ENCODE results near the gene PIGL. TPM values are rescaled to one million over a fixed set of nuclear protein-coding genes. Genes with fewer than 3 reads are reported as not detected.

PIGL gene
- total and polyA plus RNA-seq, 12 donors = 10.3 to 102 (median 29.5) TPM

GRCh38 chr17:16273929-16274339 lies 56.9 kb downstream of the PIGL start:
- intact Hi-C loops (cut with DNase I) = no loop called here
- Histone ChIP-seq H3K27ac (no peak overlapping the region), H3K4me1 (replicated peaks in 1 of 2) (peaks cover 0 to 7% of the 10 kb centered on the region in 2 donors), H3K27me3 (no peaks in the 10 kb centered on the region), H3K9me3 (replicated peaks in 1 of 3) (no peaks in the 10 kb centered on the region), H3K36me3 (replicated peaks in 1 of 2) (no peaks in the 10 kb centered on the region), H3K4me3 (no peak overlapping the region)
- 57 to 72% (median 67%) methylated on average over 3 to 6 of the region's 6 CpGs for WGBS, 4 donors
- peak in 1 of 7 donors; percentile 13 for DNase-seq
- TF ChIP-seq, protein P1, sequence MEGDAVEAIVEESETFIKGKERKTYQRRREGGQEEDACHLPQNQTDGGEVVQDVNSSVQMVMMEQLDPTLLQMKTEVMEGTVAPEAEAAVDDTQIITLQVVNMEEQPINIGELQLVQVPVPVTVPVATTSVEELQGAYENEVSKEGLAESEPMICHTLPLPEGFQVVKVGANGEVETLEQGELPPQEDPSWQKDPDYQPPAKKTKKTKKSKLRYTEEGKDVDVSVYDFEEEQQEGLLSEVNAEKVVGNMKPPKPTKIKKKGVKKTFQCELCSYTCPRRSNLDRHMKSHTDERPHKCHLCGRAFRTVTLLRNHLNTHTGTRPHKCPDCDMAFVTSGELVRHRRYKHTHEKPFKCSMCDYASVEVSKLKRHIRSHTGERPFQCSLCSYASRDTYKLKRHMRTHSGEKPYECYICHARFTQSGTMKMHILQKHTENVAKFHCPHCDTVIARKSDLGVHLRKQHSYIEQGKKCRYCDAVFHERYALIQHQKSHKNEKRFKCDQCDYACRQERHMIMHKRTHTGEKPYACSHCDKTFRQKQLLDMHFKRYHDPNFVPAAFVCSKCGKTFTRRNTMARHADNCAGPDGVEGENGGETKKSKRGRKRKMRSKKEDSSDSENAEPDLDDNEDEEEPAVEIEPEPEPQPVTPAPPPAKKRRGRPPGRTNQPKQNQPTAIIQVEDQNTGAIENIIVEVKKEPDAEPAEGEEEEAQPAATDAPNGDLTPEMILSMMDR (IDR thresholded peaks at IDR 0.05) = no peak
- TF ChIP-seq POLR2A (IDR thresholded peaks at IDR 0.05) = no peak

DNA sequence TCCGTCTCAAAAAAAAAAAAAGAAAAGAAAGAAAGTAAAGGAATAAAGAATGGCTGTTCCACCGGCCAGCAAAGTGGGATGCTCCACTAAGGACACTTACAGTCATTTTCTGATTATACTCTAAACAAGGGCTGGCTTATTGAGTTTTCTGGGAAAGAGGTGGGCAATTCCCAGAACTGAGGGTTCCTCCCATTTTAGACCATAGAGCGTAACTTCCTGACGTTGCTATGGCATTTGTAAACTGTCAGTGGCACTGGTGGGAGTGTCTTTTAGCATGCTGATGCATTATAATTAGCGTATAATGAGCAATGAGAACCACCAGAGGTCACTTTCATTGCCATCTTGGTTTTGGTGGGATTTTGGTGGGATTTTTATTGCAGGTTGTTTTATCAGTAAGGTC lies 58.0 kb downstream of the PIGL start:
- no peak for DNase-seq

GRCh38 chr17:16277163-16277562 lies 60.2 kb downstream of the PIGL start:
- Histone ChIP-seq H3K9me3 (replicated peaks in 1 of 3) (no peaks in the 10 kb centered on the region), H3K4me3 (no peak overlapping the region), H3K36me3 (replicated peaks in 1 of 2) (no peaks in the 10 kb centered on the region), H3K27ac (no peak overlapping the region), H3K4me1 (replicated peaks in 1 of 2) (peaks cover 0 to 7% of the 10 kb centered on the region in 2 donors), H3K27me3 (no peaks in the 10 kb centered on the region)
- no peak for DNase-seq
- 30 to 43% (median 41%) methylated on average over 1 of the region's 1 CpG for WGBS, 4 donors
- intact Hi-C loops (cut with DNase I) = no loop called here
- TF ChIP-seq POLR2A (IDR thresholded peaks at IDR 0.05) = no peak
- TF ChIP-seq, protein P1 (IDR thresholded peaks at IDR 0.05) = no peak

More for the DNA sequence above, 58.0 kb downstream of the PIGL start:
- peaks cover 0 to 7% of the 10 kb centered on the region in 2 donors for H3K4me1 ChIP-seq (replicated peaks in 1 of 2)
- 90 to 96% (median 95%) methylated on average over 5 of the region's 5 CpGs for whole genome bisulfite sequencing, 4 donors
- H3K9me3 ChIP-seq (replicated peaks in 1 of 3) = no peaks in the 10 kb centered on the region
- no peaks in the 10 kb centered on the region for H3K27me3 ChIP-seq
- intact Hi-C loops (cut with DNase I) = no loop called here
- no peak overlapping the region for H3K27ac ChIP-seq
- H3K36me3 ChIP-seq (replicated peaks in 1 of 2) = no peaks in the 10 kb centered on the region
- TF ChIP-seq, protein P1 (IDR thresholded peaks at IDR 0.05) = no peak
- no peak for TF ChIP-seq POLR2A (IDR thresholded peaks at IDR 0.05)
- H3K4me3 ChIP-seq = no peak overlapping the region

- 82 to 90% (median 84%) methylated on average over 2 of the region's 2 CpGs for WGBS, 4 donors
- Histone ChIP-seq H3K4me3 (no peak overlapping the region), H3K27me3 (no peaks in the 10 kb centered on the region), H3K36me3 (replicated peaks in 1 of 2) (no peaks in the 10 kb centered on the region), H3K9me3 (replicated peaks in 1 of 3) (no peaks in the 10 kb centered on the region), H3K4me1 (replicated peaks in 1 of 2) (peaks cover 7 to 13% of the 10 kb centered on the region in 2 donors), H3K27ac (no peak overlapping the region)
- intact Hi-C loops (cut with DNase I) = no loop called here
- no peak for DNase-seq
- TF ChIP-seq POLR2A (IDR thresholded peaks at IDR 0.05) = no peak
- TF ChIP-seq, protein P1 (IDR thresholded peaks at IDR 0.05) = no peak
These were observed 64.3 kb downstream of the PIGL start for GRCh38 chr17:16281351-16281750.
